ENCODE data around the gene SRSF10. TPM values are rescaled to one million over a fixed set of nuclear protein-coding genes. Genes with fewer than 3 reads are reported as not detected.

SRSF10 gene
- total RNA-seq, 1 donor from 2014 or later: 92.4 TPM

- Histone ChIP-seq H3K36me3 (ENCODE audit: insufficient read depth, low read length) (no peaks in the 10 kb centered on the region), H3K4me2 (ENCODE audit: low read length) (no peak overlapping the region), H3K4me3 (ENCODE audit: insufficient read depth, low read depth, low read length) (no peak overlapping the region), H3K27ac (ENCODE audit: low read depth, low read length) (no peak overlapping the region), H3K27me3 (ENCODE audit: insufficient read depth, low read length) (peaks cover 3% of the 10 kb centered on the region), H2AFZ (ENCODE audit: low read depth, low read length) (no peak overlapping the region), H3K4me1 (ENCODE audit: insufficient read depth, low read length) (no peaks in the 10 kb centered on the region), H3K9ac (ENCODE audit: low read length) (no peak overlapping the region), H3K9me3 (ENCODE audit: insufficient read depth, low read depth, low read length) (no peaks in the 10 kb centered on the region), H3K79me2 (ENCODE audit: insufficient read depth, low read length) (no peaks in the 10 kb centered on the region), H4K20me1 (ENCODE audit: insufficient read depth, low read length) (no peaks in the 10 kb centered on the region)
- TF ChIP-seq CTCF (IDR thresholded peaks at IDR 0.05; ENCODE audit: insufficient read depth, low read depth, low read length) (no peak), EZH2 (IDR thresholded peaks at IDR 0.05; ENCODE audit: insufficient read depth, low read length) (no peak)
- DNase-seq (ENCODE audit: low read depth) (no peak), FAIRE-seq (no peak)
- H3K4me3 Mint-ChIP-seq (ENCODE audit: unreplicated experiment): no peak overlapping the region
- H3K36me3 Mint-ChIP-seq (ENCODE audit: low read depth, unreplicated experiment): no peaks in the 10 kb centered on the region
- H3K27me3 Mint-ChIP-seq (ENCODE audit: low read depth, unreplicated experiment): peaks cover 2% of the 10 kb centered on the region
- no peak overlapping the region for H3K27ac Mint-ChIP-seq (ENCODE audit: unreplicated experiment)
- peaks cover 3% of the 10 kb centered on the region for H3K9me3 Mint-ChIP-seq (ENCODE audit: unreplicated experiment)
- H3K4me1 Mint-ChIP-seq (ENCODE audit: low read depth, unreplicated experiment): no peaks in the 10 kb centered on the region
These were observed 55.5 kb downstream of the SRSF10 start for GRCh38 chr1:23924601-23925000.

- DNase-seq (ENCODE audit: low read depth) (no peak), FAIRE-seq (no peak)
- Histone ChIP-seq H3K79me2 (ENCODE audit: insufficient read depth, low read length) (no peaks in the 10 kb centered on the region), H2AFZ (ENCODE audit: low read depth, low read length) (no peak overlapping the region), H3K4me2 (ENCODE audit: low read length) (no peak overlapping the region), H3K27ac (ENCODE audit: low read depth, low read length) (no peak overlapping the region), H3K27me3 (ENCODE audit: insufficient read depth, low read length) (peaks cover 3% of the 10 kb centered on the region), H3K4me1 (ENCODE audit: insufficient read depth, low read length) (no peaks in the 10 kb centered on the region), H3K9ac (ENCODE audit: low read length) (no peak overlapping the region), H3K9me3 (ENCODE audit: insufficient read depth, low read depth, low read length) (no peaks in the 10 kb centered on the region), H4K20me1 (ENCODE audit: insufficient read depth, low read length) (no peaks in the 10 kb centered on the region), H3K36me3 (ENCODE audit: insufficient read depth, low read length) (no peaks in the 10 kb centered on the region), H3K4me3 (ENCODE audit: insufficient read depth, low read depth, low read length) (no peak overlapping the region)
- H3K36me3 Mint-ChIP-seq (ENCODE audit: low read depth, unreplicated experiment): no peaks in the 10 kb centered on the region
- TF ChIP-seq EZH2 (IDR thresholded peaks at IDR 0.05; ENCODE audit: insufficient read depth, low read length): no peak
- TF ChIP-seq CTCF (IDR thresholded peaks at IDR 0.05; ENCODE audit: insufficient read depth, low read depth, low read length): no peak
- no peak overlapping the region for H3K4me3 Mint-ChIP-seq (ENCODE audit: unreplicated experiment)
- peaks cover 3% of the 10 kb centered on the region for H3K9me3 Mint-ChIP-seq (ENCODE audit: unreplicated experiment)
- no peaks in the 10 kb centered on the region for H3K4me1 Mint-ChIP-seq (ENCODE audit: low read depth, unreplicated experiment)
- H3K27ac Mint-ChIP-seq (ENCODE audit: unreplicated experiment): no peak overlapping the region
- peaks cover 2% of the 10 kb centered on the region for H3K27me3 Mint-ChIP-seq (ENCODE audit: low read depth, unreplicated experiment)
These were observed 56.3 kb downstream of the SRSF10 start for GRCh38 chr1:23923592-23924499.
